Esophagus muscularis mucosa (tissue), 4 donors: Measurements from ENCODE around the gene EPHB1. TPM values are rescaled to one million over a fixed set of nuclear protein-coding genes. Genes with fewer than 3 reads are reported as not detected.

ENCODE experiments used
- DNase-seq: peaks from one replicate; pipeline ENCODE4 v3.0.0-alpha.2; 2017; ENCODE audit errors: extremely low spot score
- H3K27ac ChIP-seq, 4 donors: fragments of 200-600 bp; sonication (generic); replicated peaks in 1 of 4; 1 replicate in 3 of 4; 2 replicates in 1 of 4; pipeline ENCODE4 v1.5.1; 2016 to 2019; ENCODE audit warnings: mild to moderate bottlenecking in 1 of 4
- H3K27me3 ChIP-seq, 4 donors: fragments of 200-600 bp; sonication (generic); one replicate each; pipeline versions ENCODE4 v1.5.1 to v1.6.0; 2016 to 2019
- H3K36me3 ChIP-seq, 4 donors: fragments of 200-600 bp; sonication (generic); one replicate each; pipeline ENCODE4 v1.5.1; 2016 to 2019
- H3K4me1 ChIP-seq, 4 donors: fragments of 200-600 bp; sonication (generic); one replicate each; pipeline ENCODE4 v1.5.1; 2016 to 2019
- H3K4me3 ChIP-seq, 4 donors: fragments of 200-600 bp; sonication (generic); 1 replicate in 2 of 4; 2 replicates in 2 of 4; pipeline ENCODE4 v1.5.1; 2016 to 2019; ENCODE audit warnings: mild to moderate bottlenecking in 4 of 4, moderate library complexity in 1 of 4
- H3K9me3 ChIP-seq, 4 donors: fragments of 200-600 bp; sonication (generic); 1 replicate in 3 of 4; 2 replicates in 1 of 4; pipeline ENCODE4 v1.5.1; 2016 to 2019
- EP300 ChIP-seq: sonication (generic); formaldehyde crosslinking; IDR thresholded peaks from one replicate; pipeline ENCODE4 v1.6.1; 2017; ENCODE audit warnings: antibody characterized with exemption
- POLR2A ChIP-seq: fragments of 450-650 bp; IDR thresholded peaks from one replicate; pipeline ENCODE4 v1.6.1; 2017; ENCODE audit warnings: antibody characterized with exemption, moderate library complexity, mild to moderate bottlenecking, low read depth
- POLR2AphosphoS5 ChIP-seq, 2 donors: sonication (generic); formaldehyde crosslinking; IDR thresholded peaks; one replicate each; pipeline ENCODE4 v1.6.1; 2017; ENCODE audit warnings: antibody characterized with exemption in 2 of 2
- WGBS: methylation state at CpG from one replicate; pipeline ENCODE4 v1.1.5; 2018; 5-methylcytosine and 5-hydroxymethylcytosine counted together
- intact Hi-C: fragments of 100-400 bp; cut with DNase I; formaldehyde crosslinking; loops from one replicate; pipeline ENCODE4 v1.15.1; 2023
- total RNA-seq, 4 donors: library from RNA; depleted of rRNA; stranded (reverse); fragments of >200 nt; gene quantifications; one replicate each; pipeline versions ENCODE4 v1.1.0 to v1.2.1, GENCODE V29; 2016
- TF ChIP-seq, protein P1 (sequence below), 3 experiments: fragments of 200-600 bp in 2 of 3; fragments of 450-650 bp in 1 of 3; sonication (generic) in 2 of 3; IDR thresholded peaks; one replicate each; pipeline ENCODE4 v1.5.1; 2017 to 2019; ENCODE audit warnings: antibody characterized with exemption in 3 of 3, mild to moderate bottlenecking in 2 of 3, moderate library complexity in 1 of 3

The EPHB1 gene
- total RNA-seq, 4 donors from 2014 or later = under 0.01 to 6.1 (median 2.8) TPM

DNA sequence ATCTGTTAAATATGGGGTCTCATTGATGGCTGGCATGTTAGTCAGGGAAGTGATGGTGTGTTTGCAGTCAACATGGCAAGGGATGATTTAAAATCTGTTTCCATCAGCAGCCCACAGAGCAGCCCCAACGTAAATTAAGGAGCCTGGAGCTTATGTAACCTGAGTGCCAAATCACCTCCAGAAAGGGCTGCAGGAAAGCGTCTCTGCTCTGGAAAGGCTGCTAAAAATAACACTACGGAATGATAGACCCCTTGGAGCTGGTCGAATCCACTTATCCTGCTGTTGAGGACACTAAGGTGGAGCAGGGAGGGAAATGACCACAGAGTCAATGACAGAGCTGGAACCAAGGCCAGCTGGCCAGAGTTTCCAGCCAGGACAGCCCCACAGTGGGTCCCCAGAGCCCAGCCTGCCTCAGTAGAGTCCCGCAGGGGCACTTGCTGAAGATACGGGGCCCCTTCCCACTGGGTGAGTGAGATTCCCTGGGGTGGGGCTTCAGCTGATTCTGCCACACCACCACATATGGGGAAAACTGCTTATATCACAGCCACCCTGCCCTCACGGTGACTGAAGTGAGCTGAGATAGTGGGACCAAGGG, 63.5 kb downstream of the EPHB1 start:
- Histone ChIP-seq H3K27me3 (no peaks in the 10 kb centered on the region), H3K4me1 (no peaks in the 10 kb centered on the region), H3K4me3 (no peak overlapping the region), H3K9me3 (no peaks in the 10 kb centered on the region), H3K36me3 (no peaks in the 10 kb centered on the region), H3K27ac (no peak overlapping the region)
- no peak for DNase-seq
- no peak for TF ChIP-seq POLR2AphosphoS5 (IDR thresholded peaks at IDR 0.05)
- TF ChIP-seq EP300 = no peak
- TF ChIP-seq, protein P1, sequence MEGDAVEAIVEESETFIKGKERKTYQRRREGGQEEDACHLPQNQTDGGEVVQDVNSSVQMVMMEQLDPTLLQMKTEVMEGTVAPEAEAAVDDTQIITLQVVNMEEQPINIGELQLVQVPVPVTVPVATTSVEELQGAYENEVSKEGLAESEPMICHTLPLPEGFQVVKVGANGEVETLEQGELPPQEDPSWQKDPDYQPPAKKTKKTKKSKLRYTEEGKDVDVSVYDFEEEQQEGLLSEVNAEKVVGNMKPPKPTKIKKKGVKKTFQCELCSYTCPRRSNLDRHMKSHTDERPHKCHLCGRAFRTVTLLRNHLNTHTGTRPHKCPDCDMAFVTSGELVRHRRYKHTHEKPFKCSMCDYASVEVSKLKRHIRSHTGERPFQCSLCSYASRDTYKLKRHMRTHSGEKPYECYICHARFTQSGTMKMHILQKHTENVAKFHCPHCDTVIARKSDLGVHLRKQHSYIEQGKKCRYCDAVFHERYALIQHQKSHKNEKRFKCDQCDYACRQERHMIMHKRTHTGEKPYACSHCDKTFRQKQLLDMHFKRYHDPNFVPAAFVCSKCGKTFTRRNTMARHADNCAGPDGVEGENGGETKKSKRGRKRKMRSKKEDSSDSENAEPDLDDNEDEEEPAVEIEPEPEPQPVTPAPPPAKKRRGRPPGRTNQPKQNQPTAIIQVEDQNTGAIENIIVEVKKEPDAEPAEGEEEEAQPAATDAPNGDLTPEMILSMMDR (IDR thresholded peaks at IDR 0.05) = no peak
- no peak for TF ChIP-seq POLR2A
- 58% methylated on average over 6 of the region's 7 CpGs for WGBS
- intact Hi-C loops = no loop called here

DNA sequence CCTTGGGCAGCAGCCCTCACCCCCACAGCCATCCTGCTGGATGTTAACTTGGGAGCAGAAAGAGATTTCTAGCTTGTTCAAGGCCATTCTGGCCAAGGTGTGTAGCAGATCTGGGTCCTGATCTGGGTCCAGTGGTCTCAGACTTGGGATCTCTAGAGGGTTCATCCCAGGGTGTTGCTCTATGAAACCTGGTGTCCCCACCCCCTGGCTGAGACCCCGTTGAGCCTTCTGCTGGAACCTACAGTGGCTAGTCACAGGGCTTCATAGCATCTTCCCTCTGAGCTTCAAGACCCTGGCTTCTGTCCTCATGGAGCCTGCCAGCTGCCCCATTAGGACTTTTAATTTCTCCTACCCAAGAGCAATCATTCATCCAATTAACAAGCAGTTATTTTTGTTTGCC, 64.3 kb downstream of the EPHB1 start:
- H3K4me1 ChIP-seq = peaks cover 0 to 6% (median 0%) of the 10 kb centered on the region in 4 donors
- no peak overlapping the region for H3K4me3 ChIP-seq
- H3K27me3 ChIP-seq = no peaks in the 10 kb centered on the region
- intact Hi-C loops = no loop called here
- no peaks in the 10 kb centered on the region for H3K36me3 ChIP-seq
- no peak overlapping the region for H3K27ac ChIP-seq
- H3K9me3 ChIP-seq = no peaks in the 10 kb centered on the region
- no peak for DNase-seq
- TF ChIP-seq, protein P1 (IDR thresholded peaks at IDR 0.05) = no peak
- TF ChIP-seq EP300 (no peak), POLR2A (no peak), POLR2AphosphoS5 (IDR thresholded peaks at IDR 0.05) (no peak)
- 54% methylated on average over 1 of the region's 1 CpG for WGBS

DNA sequence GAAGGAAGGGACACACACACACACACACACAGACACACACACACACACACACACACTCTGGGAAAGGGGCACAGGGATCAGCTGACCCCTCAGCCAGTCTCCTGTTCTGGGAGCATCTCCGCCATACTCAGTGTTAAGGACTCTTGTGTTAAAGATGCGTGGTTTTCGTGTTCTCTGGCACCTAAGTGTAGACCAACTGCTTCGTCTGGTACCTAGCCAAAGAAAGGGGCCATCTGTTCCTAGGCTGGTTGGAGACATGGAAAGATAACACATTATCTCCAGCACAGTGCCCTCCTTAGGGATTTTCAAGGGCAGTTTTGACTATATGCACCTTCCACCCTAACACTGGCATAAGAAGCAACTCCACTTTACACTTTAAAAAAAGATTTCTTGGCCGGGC, 65.1 kb downstream of the EPHB1 start:
- Histone ChIP-seq H3K36me3 (no peaks in the 10 kb centered on the region), H3K4me3 (no peak overlapping the region), H3K9me3 (no peaks in the 10 kb centered on the region), H3K27me3 (no peaks in the 10 kb centered on the region), H3K27ac (no peak overlapping the region), H3K4me1 (peaks cover 0 to 7% (median 0%) of the 10 kb centered on the region in 4 donors)
- no peak for DNase-seq
- TF ChIP-seq POLR2AphosphoS5 (IDR thresholded peaks at IDR 0.05) (no peak), POLR2A (no peak), EP300 (no peak)
- TF ChIP-seq, protein P1 (IDR thresholded peaks at IDR 0.05) = no peak
- intact Hi-C loops = no loop called here
- 90% methylated on average over 5 of the region's 5 CpGs for WGBS

DNA sequence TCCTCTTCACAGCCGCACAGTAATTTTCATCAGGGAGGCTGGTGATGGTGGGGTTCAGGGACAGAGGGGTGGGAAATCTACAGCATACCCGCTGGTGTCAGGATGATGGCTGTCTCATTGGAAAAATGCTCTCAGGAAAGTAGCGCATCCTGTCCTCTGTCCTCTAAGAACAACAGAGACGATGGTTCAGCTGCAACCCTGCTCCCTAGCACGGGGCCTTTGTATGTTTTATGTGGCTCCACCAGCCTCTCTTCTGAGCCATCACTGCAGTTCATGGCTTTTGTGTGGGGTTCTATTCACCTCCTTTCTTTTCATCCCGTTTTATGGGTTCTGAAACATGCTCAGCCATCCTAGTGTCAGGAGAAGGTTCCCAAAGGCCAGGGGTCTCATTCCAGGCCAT, 68.9 kb downstream of the EPHB1 start:
- TF ChIP-seq EP300 = no peak
- TF ChIP-seq, protein P1 (IDR thresholded peaks at IDR 0.05) = no peak
- TF ChIP-seq POLR2AphosphoS5 (IDR thresholded peaks at IDR 0.05) = no peak
- no peak for TF ChIP-seq POLR2A
- Histone ChIP-seq H3K36me3 (no peaks in the 10 kb centered on the region), H3K4me1 (peaks cover 0 to 7% (median 0%) of the 10 kb centered on the region in 4 donors), H3K4me3 (no peak overlapping the region), H3K9me3 (no peaks in the 10 kb centered on the region), H3K27me3 (no peaks in the 10 kb centered on the region), H3K27ac (no peak overlapping the region)
- intact Hi-C loops = no loop called here
- 86% methylated on average over 6 of the region's 6 CpGs for WGBS
- no peak for DNase-seq

DNA sequence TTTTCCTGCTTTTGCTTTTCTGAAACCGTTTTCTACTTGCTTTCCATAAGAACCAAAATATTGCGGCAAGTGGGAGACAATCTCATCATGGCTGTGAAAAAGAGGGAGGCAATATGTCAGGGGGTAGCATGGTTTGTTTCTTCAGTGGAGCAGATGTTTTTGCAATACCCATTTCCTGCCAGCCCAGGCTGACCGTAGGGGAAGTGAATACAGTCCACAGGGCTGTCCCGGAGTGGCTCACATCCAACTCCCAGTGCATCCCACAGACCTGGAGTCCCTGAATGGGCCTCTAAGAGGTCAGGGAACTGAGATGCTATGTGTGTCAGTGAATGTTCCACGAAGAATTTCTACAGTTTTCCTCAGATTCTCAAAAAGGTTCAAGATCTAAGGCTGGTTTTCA, 69.6 kb downstream of the EPHB1 start:
- Histone ChIP-seq H3K9me3 (no peaks in the 10 kb centered on the region), H3K4me1 (peaks cover 0 to 7% (median 0%) of the 10 kb centered on the region in 4 donors), H3K36me3 (no peaks in the 10 kb centered on the region), H3K27ac (no peak overlapping the region), H3K4me3 (no peak overlapping the region), H3K27me3 (no peaks in the 10 kb centered on the region)
- TF ChIP-seq POLR2A = no peak
- TF ChIP-seq, protein P1 (IDR thresholded peaks at IDR 0.05) = no peak
- no peak for TF ChIP-seq EP300
- no peak for TF ChIP-seq POLR2AphosphoS5 (IDR thresholded peaks at IDR 0.05)
- no peak for DNase-seq
- 36% methylated on average over 5 of the region's 5 CpGs for WGBS
- intact Hi-C loops = no loop called here
